DMS 273 treated with DMSO at 0.1 percent for 48 hours (cell line): ENCODE results near the gene EPB41L1.
A peak's percentile ranks its signal among the peaks of the same experiment; 100 is the strongest.

Experiments used
- DNase-seq: peaks from one replicate; lab custom pipeline; 2025; lab: John Stamatoyannopoulos, UW

EPB41L1 gene

DNA sequence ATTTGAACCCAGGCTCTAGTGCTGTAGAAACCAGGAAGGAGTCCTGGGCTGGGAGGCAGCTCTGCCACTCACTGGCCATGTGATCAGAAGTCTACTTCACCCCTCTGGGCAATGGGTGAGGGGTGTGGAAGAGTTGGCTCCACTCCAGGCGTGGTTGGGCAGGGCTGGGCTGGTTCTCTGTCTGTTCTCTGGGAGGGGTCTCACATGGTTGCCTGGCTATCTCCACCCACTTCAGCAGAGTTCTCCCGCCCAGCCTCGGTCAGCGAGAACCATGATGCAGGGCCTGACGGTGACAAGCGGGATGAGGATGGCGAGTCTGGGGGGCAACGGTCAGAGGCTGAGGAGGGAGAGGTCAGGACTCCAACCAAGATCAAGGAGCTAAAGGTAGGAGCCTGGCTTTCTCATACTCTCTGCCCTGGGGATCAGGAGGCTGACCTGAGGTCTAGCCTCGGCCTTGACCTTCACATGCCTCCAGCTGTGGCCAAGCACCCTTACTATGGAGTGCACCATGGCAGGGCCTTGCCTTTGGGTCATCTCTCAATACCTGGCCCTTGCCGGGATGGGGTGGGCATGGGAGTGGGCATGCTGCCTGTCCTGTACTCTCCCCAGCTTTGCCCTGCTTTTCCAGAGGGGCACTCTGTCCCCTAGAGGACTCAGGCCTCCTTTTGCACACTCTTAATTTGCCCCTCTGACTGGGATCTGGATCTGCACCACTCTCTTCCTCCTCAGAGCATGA is 39.6 kb downstream of the EPB41L1 start:
- DNase-seq = no peak

DNA sequence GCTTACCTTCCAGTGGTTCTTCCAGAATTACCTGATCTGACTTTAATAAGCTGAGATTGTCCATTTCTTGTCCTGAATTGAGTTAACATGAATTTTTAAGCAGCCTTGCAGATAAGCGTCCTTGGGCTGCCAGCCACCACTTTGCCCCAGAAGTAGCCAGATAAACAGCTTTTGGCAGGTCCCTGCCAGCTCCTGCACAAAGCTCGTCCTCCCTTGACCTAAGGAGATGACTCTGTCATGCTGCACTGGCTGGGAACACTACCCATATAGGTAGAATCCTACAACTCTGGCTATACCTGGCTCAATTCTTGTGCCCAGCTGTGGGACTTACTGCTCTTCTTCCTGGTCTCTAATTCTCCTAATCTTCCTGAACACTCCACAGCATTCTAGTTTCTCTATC is 42.1 kb downstream of the EPB41L1 start:
- DNase-seq = no peak

DNA sequence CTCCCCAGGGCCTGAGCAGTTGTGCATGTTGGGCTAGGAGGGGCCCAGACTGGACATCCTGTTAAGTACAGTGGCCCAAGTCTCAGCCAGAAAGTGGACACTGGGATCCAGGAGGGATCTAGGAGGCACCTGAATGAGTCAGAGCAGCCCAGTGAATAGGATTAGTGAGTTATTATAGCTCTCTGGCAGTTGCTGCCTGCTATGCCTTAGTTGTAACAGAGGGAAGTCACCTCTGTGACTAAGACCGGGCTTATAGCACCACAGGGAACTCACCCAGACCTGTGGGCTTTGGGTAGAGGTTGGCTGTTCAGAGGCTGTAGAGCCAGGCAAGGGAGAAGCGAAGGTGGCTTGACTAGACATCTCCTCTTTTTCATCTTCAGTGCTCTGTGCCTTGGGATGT is 42.7 kb downstream of the EPB41L1 start:
- no peak for DNase-seq

DNA sequence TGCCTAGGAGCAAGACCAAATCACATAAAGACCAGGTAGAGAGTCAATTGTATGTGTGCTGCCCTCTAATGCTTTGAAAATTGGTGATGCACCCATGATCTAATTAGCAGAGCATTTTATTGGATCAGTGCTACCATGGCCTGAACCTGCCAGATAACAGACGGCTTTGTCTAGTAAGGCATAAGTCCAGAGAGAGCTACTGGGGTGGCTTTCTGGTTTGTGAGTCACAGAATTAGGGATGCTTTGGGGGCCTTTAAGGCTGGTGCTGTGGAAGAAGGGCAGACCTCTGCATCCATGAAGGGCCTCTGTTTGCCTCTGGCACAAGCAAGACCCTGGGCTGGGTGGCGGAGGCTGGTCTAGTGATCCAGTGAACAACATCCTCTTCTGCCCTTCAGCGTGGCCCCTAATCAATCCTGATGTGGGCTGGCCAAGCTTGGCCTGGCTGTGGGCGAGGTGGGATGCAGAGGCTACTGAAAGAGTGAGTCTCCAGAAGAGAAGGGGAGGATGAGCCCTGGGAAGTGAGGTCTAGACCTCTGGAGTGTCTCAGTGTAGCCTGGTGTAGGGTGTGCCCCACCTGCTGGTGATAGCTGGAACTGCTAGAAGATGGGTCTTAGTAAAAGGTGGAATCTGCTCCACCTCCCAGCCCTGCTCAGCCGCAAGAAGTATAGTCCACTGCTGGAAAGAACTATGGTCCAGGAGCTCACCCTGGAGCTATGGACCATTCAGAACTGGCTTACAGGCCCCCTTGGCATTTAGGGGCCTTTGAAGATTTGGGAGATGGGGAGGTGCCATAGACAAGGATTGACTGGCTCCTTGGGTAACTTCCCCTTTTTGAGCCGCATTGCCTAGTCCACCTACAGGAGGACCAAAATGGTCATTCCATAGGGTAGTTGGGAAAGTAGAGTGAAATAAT is 45.1 kb downstream of the EPB41L1 start:
- DNase-seq = no peak

DNA sequence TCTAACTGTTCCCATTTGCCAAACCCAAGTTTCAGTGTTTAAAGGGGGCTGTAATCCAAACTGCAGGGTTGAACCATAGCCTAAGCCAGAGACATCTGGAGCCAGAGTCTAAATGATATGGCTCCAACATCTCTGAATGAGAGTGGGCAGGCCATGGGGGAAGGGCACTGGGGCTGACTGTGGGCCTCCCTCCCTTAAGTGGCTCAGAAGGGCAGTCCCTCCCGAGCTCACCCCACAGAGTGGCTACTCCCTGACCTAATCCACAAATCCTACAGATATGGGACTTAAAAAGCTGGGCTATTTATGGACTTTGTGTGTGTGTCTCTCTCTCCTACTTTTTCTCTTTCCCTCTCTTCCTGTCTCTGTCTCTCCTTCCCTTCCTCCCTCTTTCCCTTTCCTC is 45.9 kb downstream of the EPB41L1 start:
- no peak for DNase-seq

DNA sequence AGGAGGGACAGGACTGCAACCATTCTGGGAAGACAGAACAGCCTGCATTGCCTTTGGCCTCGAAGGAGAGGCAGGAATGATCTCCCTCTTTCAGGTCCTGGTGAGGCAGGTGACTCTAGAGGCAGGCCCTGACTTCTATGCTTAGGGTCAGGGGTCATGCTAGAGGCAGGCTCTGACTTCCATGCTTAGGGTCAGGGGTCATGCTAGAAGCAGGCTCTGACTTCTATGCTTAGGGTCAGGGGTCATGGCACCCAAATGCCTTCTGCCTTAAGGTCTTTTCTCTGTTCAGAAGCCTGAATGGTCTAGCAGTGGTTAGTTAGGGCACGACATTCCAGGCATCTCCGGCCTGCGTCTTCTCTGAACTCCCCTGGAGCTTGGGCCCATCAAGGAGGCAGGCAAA is 46.7 kb downstream of the EPB41L1 start:
- no peak for DNase-seq

DNA sequence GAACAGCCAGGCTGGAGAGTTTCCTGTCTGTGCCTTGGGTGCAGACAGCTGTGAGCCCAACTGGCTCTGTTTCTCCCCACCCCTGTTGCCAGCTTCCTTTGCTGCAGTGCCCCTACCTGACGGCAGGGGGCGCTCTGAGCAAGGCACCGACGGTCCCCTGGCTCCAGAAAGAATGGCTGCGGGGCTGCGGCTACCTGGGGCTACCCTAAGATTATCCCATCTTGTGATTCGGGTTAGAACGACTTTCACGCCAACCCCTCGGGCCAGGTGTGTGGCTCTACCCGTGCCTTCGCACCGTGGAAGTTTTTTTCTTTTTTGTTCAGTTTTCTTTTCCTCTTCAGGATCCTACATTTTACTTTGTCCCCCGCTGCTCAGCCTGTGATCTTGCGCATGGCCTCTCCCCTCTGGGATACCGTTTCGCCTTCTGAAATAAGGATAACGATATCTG is 48.4 kb downstream of the EPB41L1 start:
- peak; percentile 56 for DNase-seq

DNA sequence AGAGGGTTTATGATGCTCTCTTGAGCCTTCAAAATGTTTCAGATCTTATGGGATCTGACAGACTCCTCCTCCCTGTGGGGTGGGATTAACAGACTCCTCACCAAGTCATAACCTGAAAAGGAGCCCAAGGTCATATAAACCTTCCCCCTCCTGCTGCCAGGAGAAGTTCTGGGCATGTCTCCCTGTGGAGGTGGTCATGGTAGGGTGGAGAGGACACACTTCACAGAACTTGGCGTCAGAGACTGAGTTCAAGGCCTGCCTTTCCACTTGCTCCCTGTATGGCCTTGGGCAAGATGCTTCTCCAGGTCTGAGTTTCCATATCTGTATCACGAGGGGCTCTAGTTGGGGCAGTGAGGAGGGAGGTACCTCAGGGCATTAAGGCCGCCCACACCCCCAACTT is 49.3 kb downstream of the EPB41L1 start:
- no peak for DNase-seq

DNA sequence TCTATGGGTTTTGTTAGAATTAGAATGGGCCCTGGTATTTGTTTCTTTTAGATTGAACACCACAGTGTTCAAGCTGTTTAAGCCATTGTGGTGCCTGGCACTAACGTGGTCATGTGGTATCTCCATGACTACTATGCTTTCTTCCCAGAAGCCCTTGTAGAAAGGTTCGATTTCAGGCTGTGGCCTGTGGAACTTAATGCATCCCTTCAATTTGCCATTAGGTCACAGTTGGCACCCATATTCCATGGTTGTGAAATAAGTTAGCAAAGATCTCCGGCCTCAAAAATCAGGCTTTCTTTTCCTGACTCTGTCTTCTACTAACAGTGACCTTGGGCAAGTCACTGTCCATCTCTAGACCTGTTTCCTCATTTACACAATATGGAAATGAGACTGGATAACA is 50.5 kb downstream of the EPB41L1 start:
- DNase-seq = no peak

DNA sequence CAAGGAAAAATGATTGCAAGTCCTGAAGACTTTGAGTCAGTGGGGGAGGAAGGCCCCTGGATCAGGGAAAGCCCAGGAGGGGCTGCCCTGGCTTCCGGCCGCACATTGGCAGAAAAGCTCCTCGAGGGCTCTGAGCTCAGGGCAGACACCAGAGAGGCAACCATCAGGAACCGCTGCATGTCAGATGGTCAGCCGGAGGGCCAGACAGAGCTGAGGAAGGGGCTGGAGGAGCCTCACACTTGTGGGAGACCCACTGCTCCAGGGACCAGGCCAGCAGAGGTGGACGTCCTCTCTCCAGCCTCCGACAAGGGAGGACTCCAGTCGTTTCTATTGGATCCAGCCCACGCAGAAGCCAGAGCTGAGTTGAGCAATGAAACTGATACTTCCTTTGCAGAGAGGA is 51.5 kb downstream of the EPB41L1 start:
- DNase-seq = no peak

DNA sequence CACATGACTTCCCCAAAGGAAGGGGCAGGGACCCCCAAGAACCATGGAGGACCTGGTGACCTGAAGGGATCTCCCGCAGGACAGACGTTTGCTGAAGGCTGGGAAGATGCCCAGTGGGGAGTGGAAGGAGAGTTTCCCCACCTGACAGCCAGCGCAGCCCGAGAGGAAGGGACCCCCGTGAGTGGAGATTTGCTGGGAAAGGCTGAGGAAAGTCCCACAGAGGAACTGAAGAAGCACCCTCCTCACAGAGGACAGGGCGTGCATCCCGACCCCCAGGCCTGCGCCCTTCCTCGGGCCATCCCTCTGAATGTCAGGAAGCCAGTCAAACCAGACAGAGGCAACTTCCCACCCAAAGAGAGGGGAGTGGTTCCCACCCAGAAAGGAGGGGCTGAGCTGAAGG is 52.1 kb downstream of the EPB41L1 start:
- no peak for DNase-seq

DNA sequence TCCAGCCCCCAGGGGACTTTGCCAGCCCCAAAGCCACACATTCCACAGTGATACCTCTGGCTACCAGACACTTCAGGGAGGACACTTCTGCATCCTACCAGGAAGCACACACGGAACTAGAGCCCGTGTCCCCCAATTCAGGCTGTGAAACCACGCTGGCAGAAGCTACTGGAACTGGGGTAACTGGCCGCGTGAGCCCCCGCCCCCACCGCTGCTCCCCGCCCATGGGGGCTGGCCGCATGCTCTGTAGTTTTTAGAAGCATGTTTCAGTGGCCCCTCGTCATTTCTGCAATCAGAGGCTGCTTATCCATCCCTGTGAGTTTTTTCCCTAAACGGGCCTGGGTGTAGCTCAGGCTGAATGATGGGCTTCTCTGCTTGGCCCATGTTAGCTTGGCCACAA is 53.1 kb downstream of the EPB41L1 start:
- no peak for DNase-seq

DNA sequence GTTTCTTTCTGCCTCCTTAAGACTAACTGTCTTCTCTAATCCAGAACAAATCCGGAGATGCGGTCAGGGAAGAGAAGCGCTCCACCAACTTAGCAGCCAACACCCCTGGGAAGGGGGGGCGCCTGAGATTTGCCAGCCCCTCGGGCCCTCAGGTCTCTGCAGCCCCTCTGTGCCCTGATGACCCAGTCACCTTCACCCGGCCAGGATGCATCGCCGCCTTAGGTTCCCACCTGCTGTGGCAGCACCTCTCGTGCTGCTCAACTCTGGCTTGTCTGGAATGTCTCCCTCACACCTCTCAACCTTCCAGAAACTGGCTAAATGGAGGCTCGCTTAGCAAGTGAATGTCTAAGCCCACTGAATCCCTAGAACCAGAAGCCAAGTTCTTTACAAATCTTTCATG is 53.7 kb downstream of the EPB41L1 start:
- DNase-seq = no peak

DNA sequence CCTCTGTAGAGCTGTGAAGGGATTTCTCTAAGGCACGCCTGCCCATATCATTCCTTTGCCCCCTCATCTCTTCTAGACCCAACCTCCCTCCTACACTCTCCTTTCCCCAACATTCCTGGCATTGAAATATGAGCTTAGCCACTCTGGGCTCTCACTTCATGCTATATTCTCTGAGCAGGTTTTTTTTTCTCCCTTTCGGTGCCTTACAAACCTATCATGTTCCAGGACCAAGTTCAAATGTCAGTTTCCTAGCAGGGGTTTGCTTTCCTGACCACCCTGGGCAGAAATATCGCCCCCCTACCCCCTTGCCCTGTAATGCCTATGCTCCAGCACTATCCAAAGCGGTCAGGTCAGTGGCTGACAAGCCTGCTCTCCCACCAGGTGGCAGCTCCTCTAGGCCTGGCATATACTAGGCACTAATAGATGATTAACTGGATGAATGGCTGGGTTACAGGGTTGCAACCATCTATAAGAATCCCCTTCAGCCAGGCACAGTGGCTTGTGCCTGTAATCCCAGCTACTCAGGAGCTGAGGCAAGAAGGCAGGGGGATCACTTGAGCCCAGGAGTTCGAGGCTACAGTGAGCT is 56.0 kb downstream of the EPB41L1 start:
- DNase-seq = no peak

DNA sequence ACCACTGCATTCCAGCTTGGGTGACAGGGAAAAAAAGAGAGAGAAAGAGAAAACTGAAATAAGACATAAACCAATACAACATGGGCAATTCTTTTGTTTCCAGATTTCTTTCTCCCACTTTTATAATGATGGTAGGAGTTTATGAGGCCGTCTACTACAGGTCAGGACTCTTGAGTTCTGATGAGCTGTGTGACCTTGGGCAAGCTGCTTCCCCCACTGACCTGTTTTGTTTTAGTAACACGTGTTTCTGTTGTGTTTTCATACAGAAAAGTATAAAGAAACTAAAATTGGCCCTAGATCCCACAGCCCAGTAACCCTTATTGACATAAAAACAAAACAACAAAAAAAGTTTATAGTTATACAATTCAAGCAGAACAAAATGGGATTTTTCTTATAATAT is 58.8 kb downstream of the EPB41L1 start:
- DNase-seq = no peak

DNA sequence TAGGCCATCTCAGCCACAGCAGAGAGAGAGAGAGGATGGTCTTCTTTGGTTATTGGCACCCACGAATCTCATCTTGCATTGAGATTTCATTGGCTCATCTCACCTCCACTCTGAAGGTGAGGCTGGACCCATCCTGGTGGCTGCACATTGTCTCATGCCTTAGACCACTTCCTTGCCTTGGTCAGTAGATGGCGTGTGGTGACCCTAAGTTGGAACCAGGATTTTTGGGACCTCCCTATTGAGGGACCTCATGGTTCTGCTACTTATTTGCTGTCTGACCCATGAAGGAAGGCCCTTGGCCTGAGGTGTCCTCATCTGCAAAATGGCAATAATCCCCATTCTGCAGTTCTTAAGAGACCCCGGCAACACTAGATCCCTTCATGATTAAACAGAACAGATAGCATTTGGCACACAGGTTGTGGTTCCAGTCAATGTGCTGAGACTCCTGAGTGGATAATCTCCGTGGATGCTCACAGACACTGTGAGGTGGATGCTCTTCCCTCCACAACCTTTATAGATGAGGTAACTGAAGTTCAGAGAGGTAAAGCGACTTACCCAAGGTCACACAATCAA is 60.2 kb downstream of the EPB41L1 start:
- peak; percentile 1 for DNase-seq

DNA sequence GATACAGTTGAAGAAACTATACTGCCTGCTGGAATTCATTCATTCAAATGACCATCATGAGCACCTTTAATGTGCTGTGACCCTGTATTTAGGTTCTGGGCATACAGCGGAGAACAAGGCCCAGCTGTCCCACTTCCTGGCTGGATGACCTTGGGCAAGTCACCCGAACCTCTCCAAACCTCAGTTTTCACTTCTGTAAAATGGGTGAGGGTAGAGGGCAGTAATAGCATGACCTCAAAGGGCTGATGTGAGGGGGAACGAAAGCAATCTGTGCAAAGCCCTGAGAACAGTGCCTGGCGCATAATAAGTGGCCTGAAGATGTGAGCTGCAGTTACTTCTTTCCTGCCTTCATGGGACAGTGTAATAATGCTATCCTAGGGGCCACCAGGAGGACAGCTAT is 61.2 kb downstream of the EPB41L1 start:
- DNase-seq = no peak

DNA sequence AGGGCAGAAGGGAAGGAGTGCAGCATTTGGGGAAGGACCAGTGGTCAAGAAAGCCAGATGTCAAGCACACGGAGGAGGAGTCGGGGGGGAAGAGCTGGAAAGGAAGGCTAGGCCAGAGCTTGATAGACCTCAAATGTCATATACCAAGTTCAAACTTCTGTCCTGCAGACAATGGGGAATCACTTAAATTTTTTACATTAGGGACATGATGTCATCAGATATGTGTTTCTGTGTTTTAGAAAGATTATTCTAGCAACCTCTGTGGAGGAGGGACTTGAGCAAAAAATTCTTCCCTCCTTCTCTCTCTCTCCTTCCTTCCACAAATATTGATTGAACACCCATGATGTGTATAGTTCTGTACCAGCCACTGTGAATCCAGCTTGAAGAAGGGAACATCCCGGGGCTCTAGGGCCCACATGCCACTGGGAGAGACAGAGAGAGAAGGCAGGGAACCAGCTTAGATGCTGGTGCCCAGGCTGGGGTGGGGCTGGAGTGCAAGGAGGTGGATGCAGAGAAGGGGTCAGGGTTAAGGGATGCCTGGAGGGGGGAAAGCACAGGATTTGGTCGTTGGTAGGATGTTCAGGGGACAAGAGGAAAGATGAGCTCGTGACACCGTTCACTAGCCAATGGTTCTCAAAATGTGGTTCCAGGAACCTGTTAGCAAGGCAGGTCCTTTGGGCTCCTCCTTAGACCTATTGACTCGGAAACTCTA is 61.9 kb downstream of the EPB41L1 start:
- DNase-seq = no peak

DNA sequence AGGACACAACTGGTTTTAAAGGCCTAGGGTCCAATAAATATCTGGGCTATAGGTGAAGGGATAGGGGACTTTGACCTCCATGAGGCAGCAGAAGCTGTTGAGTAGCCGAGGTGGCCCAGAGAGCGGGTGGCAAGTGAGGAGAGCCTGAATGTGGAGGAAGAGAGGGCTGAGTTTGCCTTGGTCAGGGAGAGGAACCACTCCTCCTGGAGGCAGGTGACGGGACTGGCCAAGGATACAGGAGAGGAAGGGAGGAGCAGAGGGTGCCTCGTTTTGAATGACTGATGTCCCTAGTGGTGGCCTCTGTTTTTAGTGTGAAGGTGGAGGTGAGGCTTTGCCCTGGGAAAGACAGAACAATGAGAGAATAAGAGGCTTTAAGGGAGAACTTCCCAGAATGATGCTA is 62.7 kb downstream of the EPB41L1 start:
- DNase-seq = no peak

DNA sequence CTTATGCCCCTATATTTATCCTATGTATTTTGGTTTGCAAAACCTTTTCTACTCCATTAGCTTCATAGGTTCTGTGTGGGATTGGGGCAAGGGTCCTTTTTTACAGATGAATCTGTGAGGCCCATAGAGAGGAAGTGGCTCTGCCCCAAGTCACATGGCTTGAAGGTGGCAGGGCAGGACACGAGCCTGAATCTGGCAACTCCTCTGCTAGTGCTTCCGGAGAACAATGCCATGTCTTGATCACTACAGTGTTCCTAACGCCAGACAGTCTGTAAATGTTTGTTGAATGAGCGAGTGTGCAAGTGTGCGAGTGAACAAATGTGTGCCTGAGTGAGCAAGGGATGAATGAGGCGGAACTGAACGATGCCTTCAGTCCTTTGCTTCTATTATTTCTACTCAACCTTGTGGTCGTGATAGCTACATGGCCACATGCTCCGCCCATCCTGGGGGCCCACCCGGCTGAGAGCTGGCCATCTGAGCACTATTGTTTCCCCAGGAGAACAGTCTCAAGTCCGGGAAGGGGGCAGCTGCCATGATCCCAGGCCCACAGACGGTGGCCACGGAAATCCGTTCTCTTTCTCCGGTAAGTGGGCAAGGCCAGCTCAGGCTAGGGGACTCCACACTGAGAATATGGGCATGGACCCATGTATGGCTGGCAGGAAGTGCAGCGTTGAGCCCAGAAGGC is 64.0 kb downstream of the EPB41L1 start:
- no peak for DNase-seq

DNA sequence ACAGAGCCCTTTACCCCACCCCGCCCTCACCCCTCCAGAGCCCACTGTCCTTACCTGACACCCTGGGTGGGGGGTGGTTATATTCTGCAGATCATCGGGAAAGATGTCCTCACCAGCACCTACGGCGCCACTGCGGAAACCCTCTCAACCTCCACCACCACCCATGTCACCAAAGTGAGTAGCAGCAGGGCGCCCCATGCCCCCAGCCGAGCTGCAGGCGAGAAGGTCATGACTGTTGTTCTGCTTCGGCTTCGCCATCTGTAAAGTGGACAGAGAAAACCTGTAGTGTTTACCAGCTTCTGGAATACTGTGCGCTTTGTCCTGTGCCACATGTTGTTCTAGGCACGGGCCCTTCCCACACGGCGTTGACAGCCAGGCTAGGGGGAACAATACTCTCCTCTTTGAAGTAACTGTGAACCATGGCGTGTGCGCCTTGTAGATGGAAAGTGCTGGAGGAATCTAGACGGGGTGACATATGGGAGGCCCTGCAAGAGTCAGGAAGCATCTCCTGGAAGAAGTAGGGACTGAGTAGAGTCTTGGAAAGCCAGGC is 65.2 kb downstream of the EPB41L1 start:
- no peak for DNase-seq
